Natural killer cell (primary cell): Measurements from ENCODE around the gene ROS1. TPM values are rescaled to one million over a fixed set of nuclear protein-coding genes. Genes with fewer than 3 reads are reported as not detected.
A peak's percentile ranks its signal among the peaks of the same experiment; 100 is the strongest.

ENCODE experiments used
- ATAC-seq, 3 donors: fragments of 150-1000 bp in 2 of 3; fragments of 200-7000 bp in 1 of 3; cut with Tn5 transposase; 1 replicate in 1 of 3; 2 replicates in 2 of 3; pipeline ENCODE4 v1.10.0; 2021; ENCODE audit warnings: mild to moderate bottlenecking in 2 of 3, moderate library complexity in 2 of 3
- DNase-seq, 2 donors: peaks; one replicate each; pipeline versions ENCODE4 v3.0.0 to v3.0.0-alpha.2; 2013 to 2021; ENCODE audit warnings: mixed read lengths in 1 of 2
- H3K27ac ChIP-seq: one replicate; pipeline ENCODE4 v1.5.1; 2013; ENCODE audit warnings: mild to moderate bottlenecking, low read length
- H3K27me3 ChIP-seq: one replicate; pipeline ENCODE4 v1.6.1; 2013; ENCODE audit warnings: low read length; ENCODE audit not compliant: control insufficient read depth, insufficient read depth
- H3K36me3 ChIP-seq: one replicate; pipeline ENCODE4 v1.6.1; 2013; ENCODE audit warnings: low read length; ENCODE audit not compliant: control insufficient read depth, insufficient read depth
- H3K4me1 ChIP-seq: one replicate; pipeline ENCODE4 v1.6.1; 2013; ENCODE audit warnings: low read length; ENCODE audit not compliant: control insufficient read depth, insufficient read depth
- H3K4me3 ChIP-seq: one replicate; pipeline ENCODE4 v1.5.1; 2013; ENCODE audit warnings: low read length
- H3K9me3 ChIP-seq: one replicate; pipeline ENCODE4 v1.6.1; 2013; ENCODE audit warnings: low read length; ENCODE audit not compliant: control insufficient read depth, insufficient read depth
- H3K27ac Mint-ChIP-seq, 2 donors: one replicate each; pipeline ENCODE4 v1.8.0; 2022; ENCODE audit warnings: mild to moderate bottlenecking in 2 of 2, mixed read lengths in 2 of 2, moderate library complexity in 1 of 2
- H3K27me3 Mint-ChIP-seq, 2 donors: one replicate each; pipeline ENCODE4 v1.8.0; 2022; ENCODE audit warnings: low read depth in 2 of 2, mixed read lengths in 2 of 2
- H3K36me3 Mint-ChIP-seq: one replicate; pipeline ENCODE4 v1.8.0; 2022; ENCODE audit warnings: mixed read lengths
- H3K4me1 Mint-ChIP-seq, 2 donors: one replicate each; pipeline ENCODE4 v1.8.0; 2022; ENCODE audit warnings: mixed read lengths in 2 of 2
- H3K4me3 Mint-ChIP-seq: one replicate; pipeline ENCODE4 v1.8.0; 2022; ENCODE audit warnings: mild to moderate bottlenecking, moderate library complexity, mixed read lengths
- H3K9me3 Mint-ChIP-seq, 2 donors: one replicate each; pipeline ENCODE4 v1.8.0; 2022; ENCODE audit warnings: mixed read lengths in 2 of 2
- CTCF ChIP-seq: fragments of 200-600 bp; IDR thresholded peaks from one replicate; pipeline ENCODE4 v1.8.0; 2022; ENCODE audit warnings: antibody characterized with exemption
- WGBS: methylation state at CpG from one replicate; pipeline ENCODE4 v1.1.7; 2013; ENCODE audit warnings: missing lambda C conversion rate; ENCODE audit not compliant: insufficient coverage; 5-methylcytosine and 5-hydroxymethylcytosine counted together
- intact Hi-C: fragments of 100-400 bp; cut with micrococcal nuclease; formaldehyde crosslinking; loops from one replicate; pipeline ENCODE4 v1.14.2; 2022
- total RNA-seq, 4 donors: library from RNA; stranded (reverse); fragments of 120-200 nt in 1 of 4; gene quantifications; one replicate each; pipeline versions ENCODE4 v1.2.3 to v1.2.4, GENCODE V29; 2013 to 2022

The ROS1 gene
- total RNA-seq: not detected
- not detected for total RNA-seq (2013)

- WGBS: 72% methylated on average over 5 of the region's 6 CpGs
- DNase-seq (no peak), ATAC-seq (no peak)
- TF ChIP-seq CTCF: no peak
- Mint-ChIP-seq H3K36me3 (no peaks in the 10 kb centered on the region), H3K9me3 (no peaks in the 10 kb centered on the region), H3K4me3 (no peak within 1 kb of the TSS), H3K4me1 (no peaks in the 10 kb centered on the region), H3K27ac (no peak within 1 kb of the TSS), H3K27me3 (peaks cover 33 to 60% of the 10 kb centered on the region in 2 donors)
- peaks cover 4% of the 10 kb centered on the region for H3K27me3 ChIP-seq
- no peaks in the 10 kb centered on the region for H3K4me1 ChIP-seq
- H3K27ac ChIP-seq: no peak within 1 kb of the TSS
- no peaks in the 10 kb centered on the region for H3K36me3 ChIP-seq
- no peaks in the 10 kb centered on the region for H3K9me3 ChIP-seq
- intact Hi-C loops: no loop called here
- no peak within 1 kb of the TSS for H3K4me3 ChIP-seq
Measured at GRCh38 chr6:117425431-117426153, at the start of gene ROS1. Gene ROS1, minus strand, starts transcription at chr6:117425942. Its CDS starts 286 bp downstream, at chr6:117425656.

GRCh38 chr6:117473401-117473800 is 47.7 kb upstream of the ROS1 start:
- Histone ChIP-seq H3K27me3 (no peaks in the 10 kb centered on the region), H3K27ac (no peak overlapping the region), H3K36me3 (no peaks in the 10 kb centered on the region), H3K9me3 (no peaks in the 10 kb centered on the region), H3K4me1 (peaks cover 10% of the 10 kb centered on the region), H3K4me3 (no peak overlapping the region)
- Mint-ChIP-seq H3K9me3 (no peaks in the 10 kb centered on the region), H3K27me3 (no peaks in the 10 kb centered on the region), H3K4me3 (no peak overlapping the region), H3K4me1 (peaks cover 21 to 31% of the 10 kb centered on the region in 2 donors), H3K27ac (no peak overlapping the region), H3K36me3 (no peaks in the 10 kb centered on the region)
- DNase-seq: no peak
- intact Hi-C loops: no loop called here
- 89% methylated on average over 1 of the region's 1 CpG for WGBS
- ATAC-seq: no peak
- TF ChIP-seq CTCF: no peak

- Mint-ChIP-seq H3K4me1 (peaks cover 25 to 38% of the 10 kb centered on the region in 2 donors), H3K36me3 (no peaks in the 10 kb centered on the region), H3K27me3 (no peaks in the 10 kb centered on the region), H3K4me3 (no peak overlapping the region), H3K9me3 (no peaks in the 10 kb centered on the region), H3K27ac (no peak overlapping the region)
- TF ChIP-seq CTCF: no peak
- WGBS: 96% methylated on average over 3 of the region's 3 CpGs
- Histone ChIP-seq H3K36me3 (no peaks in the 10 kb centered on the region), H3K27ac (no peak overlapping the region), H3K9me3 (no peaks in the 10 kb centered on the region), H3K27me3 (no peaks in the 10 kb centered on the region), H3K4me3 (no peak overlapping the region), H3K4me1 (peaks cover 10% of the 10 kb centered on the region)
- intact Hi-C loops: no loop called here
- ATAC-seq: no peak
- no peak for DNase-seq
Measured at GRCh38 chr6:117472667-117473066, 46.9 kb upstream of the ROS1 start.

- peaks cover 52 to 64% of the 10 kb centered on the region in 2 donors for H3K4me1 Mint-ChIP-seq
- H3K4me3 Mint-ChIP-seq: peak overlapping the region; percentile 62
- H3K36me3 ChIP-seq: no peaks in the 10 kb centered on the region
- H3K4me3 ChIP-seq: no peak overlapping the region
- WGBS: 85% methylated on average over 3 of the region's 3 CpGs
- no peaks in the 10 kb centered on the region for H3K27me3 ChIP-seq
- intact Hi-C loops: loop anchor here (5.0 kb wide), 1 partner anchor 78 kb away; no protein-coding TSS in a partner anchor
- H3K27me3 Mint-ChIP-seq: no peaks in the 10 kb centered on the region
- no peak overlapping the region for H3K27ac ChIP-seq
- DNase-seq: no peak
- H3K36me3 Mint-ChIP-seq: no peaks in the 10 kb centered on the region
- H3K9me3 Mint-ChIP-seq: no peaks in the 10 kb centered on the region
- ATAC-seq: peak in 2 of 3 donors; percentile 44 to 57
- peak overlapping the region; percentile 63 to 72 for H3K27ac Mint-ChIP-seq
- H3K9me3 ChIP-seq: no peaks in the 10 kb centered on the region
- peaks cover 13% of the 10 kb centered on the region for H3K4me1 ChIP-seq
- TF ChIP-seq CTCF: no peak
Measured at GRCh38 chr6:117469791-117470190, 44.0 kb upstream of the ROS1 start.
